Mucosa of rectum (tissue), 2 donors: ENCODE measurements around the gene FTL.

Source experiments
- H3K27ac ChIP-seq, 2 donors: one replicate each; pipeline ENCODE4 v1.7.0; 2013; ENCODE audit warnings: inconsistent platforms in 2 of 2, low read depth in 2 of 2, low read length in 2 of 2
- H3K27me3 ChIP-seq, 2 donors: one replicate each; pipeline ENCODE4 v1.7.0; 2013; ENCODE audit warnings: low read length in 2 of 2; ENCODE audit not compliant: control insufficient read depth in 2 of 2, insufficient read depth in 2 of 2
- H3K36me3 ChIP-seq, 2 donors: one replicate each; pipeline ENCODE4 v1.7.0; 2013; ENCODE audit warnings: low read length in 2 of 2; ENCODE audit not compliant: control insufficient read depth in 2 of 2, insufficient read depth in 2 of 2
- H3K4me1 ChIP-seq, 2 donors: one replicate each; pipeline ENCODE4 v1.7.0; 2013; ENCODE audit warnings: low read length in 2 of 2, mild to moderate bottlenecking in 1 of 2; ENCODE audit not compliant: control insufficient read depth in 2 of 2, insufficient read depth in 2 of 2
- H3K4me3 ChIP-seq, 2 donors: one replicate each; pipeline ENCODE4 v1.7.0; 2013; ENCODE audit warnings: low read length in 2 of 2
- H3K9ac ChIP-seq, 2 donors: one replicate each; pipeline ENCODE4 v1.7.0; 2013; ENCODE audit warnings: low read length in 2 of 2, low read depth in 1 of 2, mild to moderate bottlenecking in 1 of 2
- H3K9me3 ChIP-seq, 2 donors: one replicate each; pipeline ENCODE4 v1.7.0; 2013; ENCODE audit warnings: low read length in 2 of 2; ENCODE audit not compliant: control insufficient read depth in 2 of 2
- donor health status: healthy.
- donor health status: Normal muscosa, but diverticular disease.

FTL gene

GRCh38 chr19:48955308-48955958, 9.7 kb upstream of the FTL start:
- H3K4me1 ChIP-seq, result peaks cover 9 to 16% of the 10 kb centered on the region in 2 donors
- H3K9ac ChIP-seq, result peak overlapping the region; percentile 92 to 95
- H3K27ac ChIP-seq, result peak overlapping the region; percentile 72 to 75

GRCh38 chr19:48958006-48958405, 7.1 kb upstream of the FTL start:
- Histone ChIP-seq H3K9ac (no peak overlapping the region), H3K9me3 (no peaks in the 10 kb centered on the region), H3K27ac (no peak overlapping the region), H3K36me3 (no peaks in the 10 kb centered on the region), H3K27me3 (no peaks in the 10 kb centered on the region), H3K4me3 (no peak overlapping the region), H3K4me1 (peaks cover 29% of the 10 kb centered on the region in 2 donors)

More at GRCh38 chr19:48955308-48955958, 9.7 kb upstream of the FTL start:
- H3K4me3 ChIP-seq, result peak overlapping the region; percentile 88 to 96
- H3K9me3 ChIP-seq, result no peaks in the 10 kb centered on the region
- no peaks in the 10 kb centered on the region for H3K36me3 ChIP-seq
- no peaks in the 10 kb centered on the region for H3K27me3 ChIP-seq

DNA sequence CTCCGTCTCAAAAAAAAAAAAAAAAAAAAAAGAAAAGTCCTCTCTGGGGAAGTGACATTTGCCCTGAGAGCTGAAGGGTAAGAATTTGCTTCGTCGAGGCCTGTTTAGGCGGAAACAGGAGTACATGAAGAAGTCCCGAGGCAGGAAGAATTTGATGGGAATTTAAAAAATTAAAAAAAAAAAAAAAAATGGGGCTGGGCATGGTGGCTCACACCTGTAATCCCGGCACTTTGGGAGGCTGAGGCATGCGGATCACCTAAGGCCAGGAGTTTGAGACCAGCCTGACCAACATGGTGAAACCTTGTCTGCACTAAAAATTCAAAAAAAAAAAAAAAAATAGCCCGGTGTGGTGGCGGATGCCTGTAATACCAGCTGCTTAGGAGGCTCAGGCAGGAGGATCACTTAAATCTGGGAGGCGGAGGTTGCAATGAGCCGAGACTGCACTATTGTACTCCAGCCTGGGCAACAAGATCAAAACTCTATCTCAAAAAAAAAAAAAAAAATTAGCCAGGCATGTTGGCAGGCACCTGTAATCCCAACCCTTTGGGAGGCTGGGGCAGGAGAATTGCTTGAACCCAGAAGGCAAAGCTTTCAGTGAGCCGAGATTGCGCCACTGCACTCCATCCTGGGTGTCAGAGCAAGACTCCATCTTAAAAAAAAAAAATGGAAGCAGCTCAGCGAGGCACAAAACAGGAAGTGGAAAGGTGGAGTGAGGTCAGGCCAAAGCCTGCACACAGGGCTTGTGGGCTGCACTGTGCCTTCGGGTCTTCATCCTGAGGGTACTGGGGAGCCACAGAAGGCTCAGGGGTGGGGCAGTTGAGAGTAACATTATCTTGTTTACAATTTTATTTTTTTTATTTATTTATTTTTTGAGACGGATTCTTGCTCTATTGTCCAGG, 5.5 kb upstream of the FTL start:
- Histone ChIP-seq H3K36me3 (no peaks in the 10 kb centered on the region), H3K9ac (no peak overlapping the region), H3K9me3 (no peaks in the 10 kb centered on the region), H3K4me1 (peaks cover 40% of the 10 kb centered on the region in 2 donors), H3K4me3 (no peak overlapping the region), H3K27ac (no peak overlapping the region), H3K27me3 (no peaks in the 10 kb centered on the region)

DNA sequence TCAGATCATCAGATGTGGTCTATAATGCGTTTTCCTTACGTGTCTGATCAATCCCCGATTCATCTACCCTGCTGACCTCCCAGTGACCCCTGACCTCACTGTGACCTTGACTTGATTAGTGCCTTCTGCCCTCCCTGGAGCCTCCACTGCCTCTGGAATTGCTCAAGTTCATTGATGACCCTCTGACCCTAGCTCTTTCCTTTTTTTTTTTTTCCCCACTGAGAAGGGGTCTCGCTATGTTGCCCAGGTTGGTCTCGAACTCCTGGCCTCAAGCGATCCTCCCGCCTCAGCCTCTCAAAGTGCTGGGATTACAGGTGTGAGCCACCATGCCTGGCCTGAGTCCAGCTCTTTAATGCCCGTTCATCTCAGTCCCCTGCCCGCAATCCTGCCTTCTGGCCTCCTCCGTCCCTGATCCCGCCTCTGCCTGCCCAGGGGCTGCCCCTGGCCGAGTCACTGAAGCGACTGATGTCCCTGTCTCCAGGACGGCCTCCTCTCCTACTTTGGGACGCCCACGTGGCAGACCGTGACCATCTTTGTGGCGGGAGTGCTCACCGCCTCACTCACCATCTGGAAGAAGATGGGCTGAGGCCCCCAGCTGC, 4.0 kb upstream of the FTL start:
- H3K9ac ChIP-seq, result peak overlapping the region in 1 of 2 donors; percentile 74
- peaks cover 34 to 43% of the 10 kb centered on the region in 2 donors for H3K4me1 ChIP-seq
- H3K4me3 ChIP-seq, result no peak overlapping the region
- peaks cover 0 to 3% of the 10 kb centered on the region in 2 donors for H3K36me3 ChIP-seq
- peak overlapping the region; percentile 90 to 95 for H3K27ac ChIP-seq
- H3K27me3 ChIP-seq, result no peaks in the 10 kb centered on the region
- no peaks in the 10 kb centered on the region for H3K9me3 ChIP-seq

- no peaks in the 10 kb centered on the region for H3K27me3 ChIP-seq
- peak overlapping the region; percentile 74 for H3K9ac ChIP-seq
- H3K4me1 ChIP-seq, result peaks cover 39 to 48% of the 10 kb centered on the region in 2 donors
- peak overlapping the region; percentile 90 to 95 for H3K27ac ChIP-seq
- peaks cover 0 to 8% of the 10 kb centered on the region in 2 donors for H3K36me3 ChIP-seq
- H3K9me3 ChIP-seq, result no peaks in the 10 kb centered on the region
- peak overlapping the region in 1 of 2 donors; percentile 45 for H3K4me3 ChIP-seq
These were observed 3.5 kb upstream of the FTL start for GRCh38 chr19:48961673-48962028.

- Histone ChIP-seq H3K9ac (peak overlapping the region; percentile 74), H3K4me1 (peaks cover 43 to 48% of the 10 kb centered on the region in 2 donors), H3K4me3 (peak overlapping the region; percentile 45), H3K9me3 (no peaks in the 10 kb centered on the region), H3K36me3 (peaks cover 0 to 12% of the 10 kb centered on the region in 2 donors), H3K27me3 (no peaks in the 10 kb centered on the region), H3K27ac (peak overlapping the region; percentile 90 to 95)
These were observed 2.9 kb upstream of the FTL start for GRCh38 chr19:48962029-48962848.

- Histone ChIP-seq H3K36me3 (peaks cover 0 to 17% of the 10 kb centered on the region in 2 donors), H3K9me3 (no peaks in the 10 kb centered on the region), H3K27ac (peak overlapping the region; percentile 90 to 95), H3K27me3 (no peaks in the 10 kb centered on the region), H3K9ac (peak overlapping the region; percentile 74), H3K4me1 (peaks cover 43 to 48% of the 10 kb centered on the region in 2 donors), H3K4me3 (peak overlapping the region; percentile 45 to 60)
These were observed 2.3 kb upstream of the FTL start for GRCh38 chr19:48962849-48963165.

DNA sequence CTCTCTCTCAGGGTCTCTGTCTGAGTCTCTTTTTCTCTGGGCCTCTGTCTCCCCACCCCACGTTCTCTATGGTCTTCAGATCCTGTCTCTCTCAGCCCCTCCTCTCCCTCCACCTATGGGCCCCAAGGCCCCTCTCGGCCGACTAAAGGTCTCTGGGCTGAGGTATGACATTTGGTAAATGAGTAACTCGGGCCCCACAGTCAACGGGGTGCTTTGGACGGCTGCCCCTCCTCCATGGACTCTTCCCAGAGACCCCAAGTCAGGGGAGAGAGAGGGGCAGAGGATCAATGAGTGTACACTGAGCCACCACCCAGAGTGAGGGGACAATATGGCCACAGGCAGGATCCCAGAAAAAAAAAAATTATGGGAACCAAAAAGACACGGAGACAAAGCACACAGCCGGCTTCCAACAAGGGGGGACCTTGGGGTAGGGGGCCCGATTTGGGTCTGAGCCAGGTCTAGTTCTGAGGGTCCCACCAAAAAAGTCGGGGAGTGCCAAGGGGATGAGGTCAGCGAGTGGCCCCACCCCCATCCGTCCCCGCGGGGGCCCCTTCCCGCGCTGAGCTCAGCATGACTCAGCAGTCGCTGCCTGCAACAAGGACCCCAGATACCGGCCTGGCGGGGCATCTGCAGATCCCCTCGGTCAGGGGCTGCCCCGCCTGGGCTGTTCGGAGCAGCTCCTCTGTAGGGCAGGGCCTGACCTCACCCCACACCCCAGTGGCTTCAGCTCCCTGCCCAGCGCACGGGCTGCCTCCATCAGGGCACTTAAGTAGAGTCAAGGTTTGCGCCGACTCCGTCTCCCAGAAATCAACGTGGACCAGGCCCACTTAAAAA, 1.5 kb upstream of the FTL start:
- Histone ChIP-seq H3K9me3 (no peaks in the 10 kb centered on the region), H3K36me3 (peaks cover 6 to 22% of the 10 kb centered on the region in 2 donors), H3K4me1 (peaks cover 43 to 48% of the 10 kb centered on the region in 2 donors), H3K27ac (peak overlapping the region; percentile 90 to 95), H3K4me3 (peak overlapping the region; percentile 58 to 60), H3K27me3 (no peaks in the 10 kb centered on the region), H3K9ac (peak overlapping the region; percentile 73 to 74)
